HG02678 (cell line): ENCODE data around the gene FCER2.

Experiments used
- ATAC-seq: cut with Tn5 transposase; IDR thresholded peaks from one replicate; pipeline ENCODE4 v1.9.1; 2021; ENCODE audit warnings: mild to moderate bottlenecking, moderate library complexity; ENCODE audit not compliant: unreplicated experiment

Gene FCER2

DNA sequence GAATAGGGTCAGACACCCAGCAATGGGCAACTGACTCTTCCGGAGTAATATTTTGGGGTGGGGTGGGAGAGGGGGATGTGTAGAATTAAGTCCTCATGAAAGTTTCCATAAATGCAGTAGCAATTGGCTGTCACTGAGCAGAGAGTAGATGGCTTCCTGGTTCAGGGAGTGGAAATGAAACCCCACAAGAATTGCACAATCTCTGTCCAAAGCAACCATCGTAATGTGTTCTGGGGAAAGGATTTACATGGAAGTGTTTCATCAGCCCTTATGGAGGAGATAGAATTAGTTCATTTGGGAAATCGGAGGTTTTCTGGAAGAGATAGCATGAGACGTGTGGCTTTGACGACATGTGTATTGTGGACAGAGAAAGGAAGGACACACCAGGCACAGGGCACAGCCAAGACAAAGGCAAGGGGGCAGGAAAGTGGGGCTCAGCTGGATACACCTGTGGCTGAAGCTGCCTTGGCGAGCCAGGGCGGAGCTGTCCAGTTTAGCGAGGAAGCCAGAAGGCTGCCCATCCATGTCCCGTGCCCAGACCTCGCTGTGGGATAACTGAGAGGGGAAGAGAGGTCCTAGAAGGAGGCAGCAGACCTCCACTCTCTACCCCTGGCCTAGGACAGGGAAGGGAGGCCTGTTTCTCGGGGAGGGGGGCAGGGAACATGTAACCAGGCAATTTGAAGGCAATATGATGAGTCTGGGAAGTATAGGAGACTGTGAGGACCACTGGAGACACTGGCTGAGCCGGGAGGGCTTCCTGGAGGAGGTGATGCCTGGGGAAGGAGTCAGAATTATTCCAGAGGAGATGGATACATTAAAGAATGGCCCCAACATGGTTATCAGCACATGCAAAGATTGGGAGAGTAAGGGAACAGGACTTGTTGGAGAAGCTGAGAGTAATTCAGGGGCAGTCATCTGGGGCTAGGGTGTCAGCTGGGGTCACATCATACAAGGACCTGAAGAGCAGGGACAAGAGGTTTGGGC, 32.6 kb upstream of the FCER2 start:
- ATAC-seq = no peak

DNA sequence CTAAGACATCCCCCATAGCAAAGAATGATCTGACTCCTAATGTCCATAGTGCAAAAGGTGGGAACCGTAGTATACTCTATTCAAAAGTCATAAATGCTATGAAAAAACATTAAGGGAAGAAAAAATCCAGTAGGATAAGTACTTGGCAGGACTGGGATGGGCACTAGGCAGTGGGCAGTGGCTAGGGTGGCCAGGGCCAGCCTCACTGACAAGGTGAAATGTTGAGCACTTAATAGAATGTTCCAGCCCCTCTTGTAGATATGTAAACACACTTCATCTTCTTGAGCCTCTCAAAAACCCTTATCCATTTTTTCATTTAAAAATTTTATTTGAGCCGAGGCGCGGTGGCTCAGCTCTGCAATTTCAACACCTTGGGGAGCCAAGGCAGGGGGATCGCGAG, 31.4 kb upstream of the FCER2 start:
- no peak for ATAC-seq

- ATAC-seq = no peak
These were observed 30.1 kb upstream of the FCER2 start, which contains the start of gene CLEC4G for GRCh38 chr19:7732045-7732444. TSS of gene CLEC4G (minus strand) at chr19:7732110. CDS start at chr19:7732102, 8 bp downstream.

- ATAC-seq = no peak
These were observed 29.7 kb upstream of the FCER2 start for GRCh38 chr19:7731615-7732014.

DNA sequence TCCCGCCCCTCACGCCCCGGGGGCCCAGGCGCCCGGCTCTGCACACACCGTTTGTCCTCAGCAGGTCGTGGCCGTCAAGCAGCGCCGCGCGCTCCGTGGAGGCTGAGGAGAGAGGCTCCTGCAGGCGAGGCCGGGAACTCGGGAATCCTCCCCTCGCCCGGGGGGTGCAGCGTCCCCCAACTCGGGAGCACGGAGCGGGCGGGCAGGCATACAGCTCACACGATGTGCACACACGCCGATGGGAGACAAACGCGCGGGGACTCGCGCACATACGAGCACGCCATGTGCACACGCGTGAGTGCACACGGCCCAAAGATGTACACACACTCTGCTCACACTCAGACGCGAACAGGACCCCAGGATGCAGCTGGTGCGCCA, 29.3 kb upstream of the FCER2 start:
- ATAC-seq = no peak

DNA sequence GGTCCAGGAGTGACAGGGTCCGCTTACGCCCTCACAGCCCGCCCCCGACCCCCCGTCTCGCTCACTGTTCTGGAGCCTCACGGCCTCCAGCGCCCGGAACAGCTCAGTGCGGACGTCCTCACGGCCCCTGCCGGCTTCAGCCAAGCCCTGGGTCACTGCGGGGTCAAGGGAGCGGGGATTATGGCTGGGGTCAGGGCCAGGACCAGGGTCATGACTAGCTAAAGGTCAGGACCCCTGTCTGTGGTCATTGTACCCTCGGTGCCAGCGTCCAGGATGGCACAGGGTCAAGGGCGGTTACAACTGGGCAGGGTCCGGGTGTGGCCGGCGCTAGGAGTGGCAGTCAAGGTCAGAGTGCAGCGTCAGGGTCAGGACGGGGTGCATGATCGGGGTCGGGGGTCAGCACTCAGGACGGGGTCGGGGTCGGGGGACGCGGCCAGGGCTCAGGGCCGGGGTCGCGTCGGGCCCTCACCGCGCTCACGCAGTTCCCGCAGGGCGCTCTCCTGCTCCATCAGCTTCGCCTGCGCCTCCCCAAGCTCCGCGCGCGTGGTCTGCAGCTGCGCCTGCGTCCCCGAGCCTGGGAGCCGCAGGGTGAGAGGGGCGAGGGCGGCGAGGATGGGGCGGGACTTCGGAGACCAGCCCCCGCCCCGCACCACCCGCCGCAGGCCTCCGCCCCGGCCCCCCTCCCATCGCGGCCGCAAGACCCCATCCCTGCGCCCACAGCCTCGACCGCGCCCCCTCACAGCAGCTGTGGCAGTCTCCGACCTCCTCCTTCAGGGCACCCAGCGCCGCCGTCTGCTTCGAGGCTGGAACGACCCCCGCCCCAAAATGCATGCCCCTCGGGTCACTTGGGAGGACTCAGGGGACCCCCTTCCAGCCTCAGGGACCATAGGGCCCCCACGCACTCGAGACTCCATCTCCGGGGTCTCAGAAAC, 28.6 kb upstream of the FCER2 start:
- ATAC-seq = no peak

DNA sequence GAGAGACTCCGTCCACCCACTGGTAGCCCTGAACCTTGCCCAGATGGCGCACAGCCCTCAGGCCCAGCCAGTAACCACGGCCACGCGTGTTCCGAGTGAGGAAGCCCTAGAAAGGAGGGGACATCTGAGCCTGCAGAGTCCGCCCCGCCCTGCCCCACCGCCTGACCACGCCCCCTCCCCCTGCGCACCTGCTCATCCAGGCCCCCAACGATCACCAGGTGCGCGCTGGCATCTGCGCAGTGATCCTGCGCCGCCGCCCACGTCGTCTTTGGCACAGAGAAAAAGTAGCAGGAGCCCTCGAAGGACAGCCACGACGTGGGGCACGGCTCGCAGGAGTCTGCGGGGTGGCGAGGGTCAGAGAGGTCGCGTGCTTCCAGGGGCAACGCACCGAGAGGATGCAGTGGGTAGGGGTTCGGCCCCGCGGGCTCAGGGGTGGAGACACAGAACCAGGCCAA, 27.9 kb upstream of the FCER2 start:
- no peak for ATAC-seq

DNA sequence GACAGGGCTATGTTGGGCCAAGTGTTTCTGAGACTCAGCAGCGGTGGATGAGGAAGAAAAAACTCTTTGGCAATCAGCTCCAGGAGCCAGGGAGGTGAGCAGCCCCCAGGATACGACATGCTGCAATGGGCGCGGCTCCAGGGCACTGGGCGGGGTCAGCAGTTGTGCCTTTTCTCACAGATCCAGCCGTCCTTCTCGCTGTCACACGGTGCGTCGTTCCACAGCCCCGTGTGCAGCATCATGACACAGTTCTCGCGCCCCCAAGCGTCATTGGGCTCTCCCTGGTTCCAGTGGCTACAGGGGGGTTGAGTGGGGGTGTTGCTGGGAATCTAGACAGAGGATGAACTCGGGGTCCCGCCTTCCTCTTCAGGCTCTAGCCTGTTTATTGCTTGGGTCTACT, 27.3 kb upstream of the FCER2 start:
- ATAC-seq = no peak

DNA sequence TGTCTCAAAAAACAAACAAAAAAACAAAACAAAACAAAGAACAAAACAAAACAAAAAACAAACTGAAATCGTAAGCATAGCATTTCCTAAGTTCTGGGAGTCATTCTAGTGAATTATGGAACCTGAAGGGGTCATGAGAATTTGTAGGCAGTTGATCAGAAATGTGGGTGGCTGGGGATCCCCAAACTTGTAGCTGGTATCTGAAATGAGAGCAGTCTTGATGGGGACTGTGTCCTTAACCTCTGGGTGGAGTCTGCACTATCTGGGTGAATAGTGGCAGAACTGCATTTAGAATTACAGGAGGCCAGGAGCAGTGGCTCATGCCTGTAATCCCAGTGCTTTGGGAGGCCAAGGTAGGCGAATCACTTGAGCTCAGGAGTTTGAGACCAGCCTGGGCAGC, 23.9 kb upstream of the FCER2 start:
- no peak for ATAC-seq

GRCh38 chr19:7722231-7722651, 20.3 kb upstream of the FCER2 start:
- peak; percentile 77 for ATAC-seq

DNA sequence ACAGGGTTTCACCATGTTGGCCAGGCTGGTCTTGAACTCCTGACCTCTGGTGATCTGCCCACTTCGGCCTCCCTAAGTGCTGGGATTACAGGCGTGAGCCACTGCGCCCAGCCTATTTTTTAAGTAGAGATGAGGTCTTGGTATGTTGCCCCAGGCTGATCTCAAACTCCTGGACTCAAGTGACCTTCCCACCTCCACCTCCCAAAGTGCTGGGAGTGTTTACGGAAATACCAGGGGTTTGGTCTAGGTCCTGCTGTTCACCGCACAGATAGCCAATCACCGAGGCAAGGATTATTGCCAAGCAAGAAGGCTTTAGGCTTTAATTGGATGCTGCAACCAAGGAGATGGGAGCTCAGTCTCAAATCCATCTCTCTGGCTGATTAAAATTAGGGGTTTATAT, 18.4 kb upstream of the FCER2 start:
- ATAC-seq = no peak

GRCh38 chr19:7718668-7719067, 16.7 kb upstream of the FCER2 start:
- no peak for ATAC-seq

- no peak for ATAC-seq
These were observed 14.8 kb upstream of the FCER2 start for GRCh38 chr19:7716762-7717161.

DNA sequence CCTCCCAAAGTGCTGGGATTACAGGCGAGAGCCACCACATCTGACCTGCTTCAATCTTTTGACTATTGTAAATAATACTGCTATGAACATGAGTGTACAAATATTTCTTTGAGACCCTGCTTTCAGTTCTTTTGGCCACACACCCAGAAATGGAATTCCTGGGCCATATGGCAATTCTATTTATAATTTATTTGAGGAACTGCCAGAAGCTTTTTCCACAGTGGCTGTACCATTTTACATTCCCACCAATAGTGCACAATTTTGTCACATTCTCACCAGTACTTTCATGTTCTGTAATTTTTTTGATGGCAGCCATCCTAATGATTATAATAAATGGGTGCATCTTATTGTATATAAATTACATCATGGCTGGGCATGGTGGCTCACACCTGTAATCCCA, 13.7 kb upstream of the FCER2 start:
- ATAC-seq = no peak

- no peak for ATAC-seq
These were observed 8.7 kb upstream of the FCER2 start for GRCh38 chr19:7710616-7711015.

- ATAC-seq = no peak
These were observed 8.1 kb upstream of the FCER2 start for GRCh38 chr19:7709932-7710460.

DNA sequence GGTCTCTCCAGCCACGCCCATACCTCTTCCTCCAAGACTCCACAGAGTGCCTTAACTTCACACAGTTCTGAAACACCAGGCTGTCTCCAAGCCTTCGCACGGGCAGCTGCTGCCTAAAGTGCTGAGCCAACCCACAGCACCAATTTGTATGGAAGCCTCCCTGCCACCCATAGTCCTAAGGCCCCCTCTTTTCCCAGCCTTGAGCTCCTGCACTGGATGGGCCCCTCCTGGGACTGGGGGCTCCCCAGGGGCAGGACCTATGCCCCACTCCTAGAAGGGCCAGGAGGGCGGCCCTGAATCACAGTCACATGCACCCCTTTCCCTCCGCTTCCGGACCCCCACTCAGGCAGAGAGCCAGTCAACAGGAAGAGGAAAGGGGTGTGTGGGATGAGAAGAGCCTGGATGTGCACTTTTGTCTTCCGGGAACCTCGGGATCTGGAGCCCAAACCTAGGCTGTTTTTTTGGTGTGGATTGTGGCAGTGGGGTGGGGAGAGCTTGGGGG, 5.1 kb upstream of the FCER2 start:
- ATAC-seq = no peak

GRCh38 chr19:7706188-7706954, 4.4 kb upstream of the FCER2 start:
- no peak for ATAC-seq

- no peak for ATAC-seq
These were observed 3.7 kb upstream of the FCER2 start for GRCh38 chr19:7705387-7706187.
